GM10248 (cell line): ENCODE results near the gene MAML3.

Source experiments
- CTCF ChIA-PET: fragments of 300-600 bp; sonication (Branson Sonifier 250); formaldehyde crosslinking; extraction: SDS; loops from one replicate; lab custom pipeline; 2021; ENCODE audit warnings: antibody characterized with exemption; lab: Yijun Ruan, JAX
- POLR2A ChIA-PET: fragments of 350-650 bp; sonication (Branson Sonifier 250); formaldehyde crosslinking; extraction: SDS; loops from one replicate; lab custom pipeline; 2020; ENCODE audit warnings: antibody characterized with exemption; lab: Yijun Ruan, JAX
- DNase-seq: peaks from one replicate; pipeline ENCODE4 v3.0.0; 2012; ENCODE audit errors: extremely low spot score
- TF ChIP-seq, protein P1 (sequence below): IDR thresholded peaks from 2 replicates; pipeline ENCODE4 v1.5.1; 2012; ENCODE audit warnings: mild to moderate bottlenecking, low read depth; ENCODE audit errors: extremely low read depth, missing control alignments, control extremely low read depth

Gene MAML3

DNA sequence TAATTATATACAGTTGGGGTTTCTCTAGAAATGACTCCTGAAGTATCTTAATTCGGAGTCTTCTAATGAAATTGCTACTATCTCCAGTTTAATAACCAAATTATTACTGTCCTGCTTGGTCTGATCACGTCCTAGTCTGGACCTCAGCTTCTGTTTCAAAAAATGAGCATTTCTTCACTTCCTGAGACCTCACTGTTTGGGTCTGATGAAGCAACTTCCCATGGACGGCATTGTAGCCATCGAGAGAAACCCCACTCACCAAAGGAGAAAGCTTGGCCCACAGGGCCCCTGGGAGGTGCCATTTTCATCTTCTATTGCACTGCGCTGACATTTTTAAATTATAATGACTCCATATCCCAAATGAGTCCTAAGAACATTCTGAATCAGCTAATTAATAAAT, 310.3 kb downstream of the MAML3 start:
- no peak for DNase-seq
- ChIA-PET CTCF (no interaction called here), POLR2A (no interaction called here)
- TF ChIP-seq, protein P1, sequence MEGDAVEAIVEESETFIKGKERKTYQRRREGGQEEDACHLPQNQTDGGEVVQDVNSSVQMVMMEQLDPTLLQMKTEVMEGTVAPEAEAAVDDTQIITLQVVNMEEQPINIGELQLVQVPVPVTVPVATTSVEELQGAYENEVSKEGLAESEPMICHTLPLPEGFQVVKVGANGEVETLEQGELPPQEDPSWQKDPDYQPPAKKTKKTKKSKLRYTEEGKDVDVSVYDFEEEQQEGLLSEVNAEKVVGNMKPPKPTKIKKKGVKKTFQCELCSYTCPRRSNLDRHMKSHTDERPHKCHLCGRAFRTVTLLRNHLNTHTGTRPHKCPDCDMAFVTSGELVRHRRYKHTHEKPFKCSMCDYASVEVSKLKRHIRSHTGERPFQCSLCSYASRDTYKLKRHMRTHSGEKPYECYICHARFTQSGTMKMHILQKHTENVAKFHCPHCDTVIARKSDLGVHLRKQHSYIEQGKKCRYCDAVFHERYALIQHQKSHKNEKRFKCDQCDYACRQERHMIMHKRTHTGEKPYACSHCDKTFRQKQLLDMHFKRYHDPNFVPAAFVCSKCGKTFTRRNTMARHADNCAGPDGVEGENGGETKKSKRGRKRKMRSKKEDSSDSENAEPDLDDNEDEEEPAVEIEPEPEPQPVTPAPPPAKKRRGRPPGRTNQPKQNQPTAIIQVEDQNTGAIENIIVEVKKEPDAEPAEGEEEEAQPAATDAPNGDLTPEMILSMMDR, result no peak

DNA sequence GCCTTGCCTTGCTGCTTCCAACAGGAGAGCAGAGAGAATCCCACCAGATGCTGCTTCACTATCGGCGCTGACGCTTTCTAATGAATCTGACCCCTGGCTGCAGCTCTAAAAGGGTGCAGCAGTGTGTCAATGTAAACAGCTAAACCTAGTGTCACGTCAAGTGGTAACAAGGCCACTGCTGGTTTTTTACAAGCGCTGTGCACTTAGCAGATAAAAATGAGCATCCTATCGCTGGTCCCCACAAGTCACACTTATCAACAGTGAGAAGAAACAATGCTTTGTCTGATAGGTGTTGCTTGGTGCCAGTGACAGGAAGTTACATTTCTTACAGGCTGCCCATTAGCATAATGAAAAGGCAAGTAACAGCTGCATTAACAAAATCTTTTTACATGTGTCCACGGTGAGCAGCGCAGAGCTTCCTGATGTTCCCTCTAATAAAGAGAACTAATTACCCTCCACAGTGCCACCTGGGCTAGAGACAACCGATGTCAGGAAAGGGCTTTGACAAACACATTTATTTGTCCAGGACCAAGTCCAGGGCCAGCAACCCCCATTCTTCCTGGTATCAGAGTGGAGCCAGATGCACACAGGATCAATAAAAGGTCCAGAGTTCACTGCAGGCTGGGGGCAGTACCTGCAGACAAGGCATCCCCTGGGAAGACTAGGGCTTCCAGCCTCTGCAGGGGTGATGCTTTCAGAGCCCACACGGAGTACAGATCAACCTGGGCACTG, 312.4 kb downstream of the MAML3 start:
- DNase-seq, result no peak
- TF ChIP-seq, protein P1, result no peak
- ChIA-PET POLR2A (no interaction called here), CTCF (interaction anchor here (1.1 to 1.6 kb wide), 2 partner anchors 13 to 16 kb away, joined by 3 to 4 read pairs; no protein-coding TSS in a partner anchor)

DNA sequence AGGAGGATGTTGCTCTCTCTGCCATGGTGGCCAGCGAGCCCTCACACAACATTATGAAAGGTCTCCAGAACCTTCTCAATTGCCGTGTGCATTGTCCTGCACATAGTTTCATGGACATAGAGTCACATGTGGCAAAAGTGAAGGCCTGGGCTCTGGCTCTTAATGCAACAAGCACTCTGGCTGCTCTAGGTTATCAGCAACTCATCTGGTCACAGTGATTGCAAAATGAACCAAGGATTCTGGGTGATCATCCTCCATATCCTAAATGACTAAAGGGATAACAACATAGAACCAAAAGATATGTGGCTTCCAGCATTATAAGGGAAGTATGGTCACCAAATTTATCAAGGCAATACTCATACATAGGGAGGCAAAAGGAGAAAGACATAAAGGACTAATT, 313.2 kb downstream of the MAML3 start:
- TF ChIP-seq, protein P1, result no peak
- POLR2A ChIA-PET, result no interaction called here
- CTCF ChIA-PET, result interaction anchor here (1.1 to 1.6 kb wide), 2 partner anchors 13 to 16 kb away, joined by 3 to 4 read pairs; no protein-coding TSS in a partner anchor
- DNase-seq, result no peak

- TF ChIP-seq, protein P1, result no peak
- POLR2A ChIA-PET, result no interaction called here
- CTCF ChIA-PET, result no interaction called here
- DNase-seq, result no peak
These were observed 314.5 kb downstream of the MAML3 start for GRCh38 chr4:139839403-139840031.

DNA sequence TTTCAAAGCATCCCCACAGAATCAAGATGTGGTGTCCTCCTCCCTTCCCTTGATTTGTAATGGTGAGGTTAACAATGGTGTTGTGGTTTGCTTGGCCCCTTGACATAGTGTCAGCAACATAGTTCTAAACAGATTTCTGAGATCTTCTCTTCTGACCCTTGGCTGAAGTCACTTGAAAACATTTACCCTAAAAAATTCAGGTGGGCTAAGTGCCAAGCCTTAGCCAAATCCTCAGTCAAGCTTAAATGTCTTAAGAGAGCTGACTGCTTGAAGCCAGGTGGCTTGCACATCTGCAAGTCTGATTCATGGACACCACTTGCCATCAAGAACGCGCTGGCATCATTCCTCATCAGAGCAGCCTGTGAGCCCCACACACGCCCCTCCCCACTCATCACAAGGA, 315.2 kb downstream of the MAML3 start:
- POLR2A ChIA-PET, result no interaction called here
- CTCF ChIA-PET, result no interaction called here

DNA sequence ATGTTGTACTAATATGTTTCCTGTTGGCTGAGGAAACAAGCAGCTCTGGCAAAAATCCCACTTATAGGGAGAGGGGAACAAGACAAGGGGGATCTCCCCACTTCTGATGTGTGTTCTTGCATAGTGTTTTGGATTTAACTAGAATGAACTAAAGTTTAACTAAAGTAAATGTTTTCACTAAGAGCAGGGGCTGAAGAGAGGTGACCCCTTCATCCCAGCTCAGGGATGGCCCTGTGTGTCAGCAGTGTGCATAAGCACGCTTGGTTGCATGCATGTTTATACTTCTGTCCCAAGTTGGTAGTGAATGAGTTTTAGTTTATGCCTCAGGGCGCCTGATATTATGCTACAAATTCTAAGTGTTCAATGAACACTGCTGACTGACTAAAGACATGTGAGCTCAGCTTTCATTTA, 319.0 kb downstream of the MAML3 start:
- CTCF ChIA-PET, result no interaction called here
- POLR2A ChIA-PET, result no interaction called here
- TF ChIP-seq, protein P1, result no peak
- no peak for DNase-seq

More for the DNA sequence above, 315.2 kb downstream of the MAML3 start:
- no peak for DNase-seq
- TF ChIP-seq, protein P1, result no peak
